Lung microvascular endothelial cell (primary cell): ENCODE results near the gene QRSL1. TPM values are rescaled to one million over a fixed set of nuclear protein-coding genes. Genes with fewer than 3 reads are reported as not detected.
"Not testable (repeated sequence)": the region's sequence is repeated elsewhere in the genome, so short reads cannot be mapped to it uniquely, and the experiment has no call there.

Source experiments
- DNase-seq, 2 donors: peaks; one replicate each; pipeline versions ENCODE4 v3.0.0 to v3.0.0-alpha.2; 2010; ENCODE audit warnings: low read depth in 2 of 2
- total RNA-seq: library from RNA; depleted of rRNA; stranded (reverse); fragments of >200 nt; gene quantifications from 2 replicates; pipeline ENCODE4 v1.2.1, GENCODE V29; 2014

The QRSL1 gene
- total RNA-seq, result 6.8 and 7.3 TPM in 2 replicates

GRCh38 chr6:106629103-106629858, at the start of gene QRSL1, which contains the start of gene RTN4IP1:
Gene QRSL1 (plus strand): TSS chr6:106629578. CDS start chr6:106629682, 104 bp downstream.
Gene RTN4IP1 (minus strand): TSS chr6:106629498. CDS start chr6:106629021, 477 bp downstream.
- DNase-seq, result peak; percentile 93 to 94

GRCh38 chr6:106581468-106581867, 47.9 kb upstream of the QRSL1 start:
- DNase-seq, result no peak

GRCh38 chr6:106586815-106587415, 42.5 kb upstream of the QRSL1 start:
- no peak for DNase-seq

GRCh38 chr6:106588937-106589336, 40.4 kb upstream of the QRSL1 start:
- DNase-seq, result not testable (repeated sequence)

GRCh38 chr6:106591111-106591825, 38.1 kb upstream of the QRSL1 start:
- peak in 1 of 2 donors; percentile 29 for DNase-seq

GRCh38 chr6:106599440-106599839, 29.9 kb upstream of the QRSL1 start:
- no peak for DNase-seq

- no peak for DNase-seq
These were observed 29.0 kb upstream of the QRSL1 start for GRCh38 chr6:106600329-106600728.

GRCh38 chr6:106608080-106608668, 21.2 kb upstream of the QRSL1 start:
- DNase-seq, result peak; percentile 64 to 74

GRCh38 chr6:106609699-106610098, 19.7 kb upstream of the QRSL1 start:
- DNase-seq, result peak; percentile 13 to 21

- DNase-seq, result no peak
These were observed 18.3 kb upstream of the QRSL1 start for GRCh38 chr6:106611030-106611429.

- no peak for DNase-seq
These were observed 16.5 kb upstream of the QRSL1 start for GRCh38 chr6:106612671-106613416.

GRCh38 chr6:106613590-106613989, 15.8 kb upstream of the QRSL1 start:
- DNase-seq, result no peak

- DNase-seq, result no peak
These were observed 15.2 kb upstream of the QRSL1 start for GRCh38 chr6:106614166-106614565.

- DNase-seq, result no peak
These were observed 14.7 kb upstream of the QRSL1 start for GRCh38 chr6:106614592-106615257.

- DNase-seq, result no peak
These were observed 12.1 kb upstream of the QRSL1 start for GRCh38 chr6:106617302-106617701.

- DNase-seq, result no peak
These were observed 11.5 kb upstream of the QRSL1 start for GRCh38 chr6:106617857-106618256.

GRCh38 chr6:106618324-106618723, 11.1 kb upstream of the QRSL1 start:
- no peak for DNase-seq

GRCh38 chr6:106619223-106619622, 10.2 kb upstream of the QRSL1 start:
- no peak for DNase-seq

GRCh38 chr6:106620931-106621672, 8.3 kb upstream of the QRSL1 start:
- DNase-seq, result peak; percentile 44 to 49

- no peak for DNase-seq
These were observed 7.0 kb upstream of the QRSL1 start for GRCh38 chr6:106622412-106622811.
